Measurements from ENCODE around the gene SCYL2.
"Not testable (repeated sequence)": the region's sequence is repeated elsewhere in the genome, so short reads cannot be mapped to it uniquely, and the experiment has no call there.

The SCYL2 gene, protein sequence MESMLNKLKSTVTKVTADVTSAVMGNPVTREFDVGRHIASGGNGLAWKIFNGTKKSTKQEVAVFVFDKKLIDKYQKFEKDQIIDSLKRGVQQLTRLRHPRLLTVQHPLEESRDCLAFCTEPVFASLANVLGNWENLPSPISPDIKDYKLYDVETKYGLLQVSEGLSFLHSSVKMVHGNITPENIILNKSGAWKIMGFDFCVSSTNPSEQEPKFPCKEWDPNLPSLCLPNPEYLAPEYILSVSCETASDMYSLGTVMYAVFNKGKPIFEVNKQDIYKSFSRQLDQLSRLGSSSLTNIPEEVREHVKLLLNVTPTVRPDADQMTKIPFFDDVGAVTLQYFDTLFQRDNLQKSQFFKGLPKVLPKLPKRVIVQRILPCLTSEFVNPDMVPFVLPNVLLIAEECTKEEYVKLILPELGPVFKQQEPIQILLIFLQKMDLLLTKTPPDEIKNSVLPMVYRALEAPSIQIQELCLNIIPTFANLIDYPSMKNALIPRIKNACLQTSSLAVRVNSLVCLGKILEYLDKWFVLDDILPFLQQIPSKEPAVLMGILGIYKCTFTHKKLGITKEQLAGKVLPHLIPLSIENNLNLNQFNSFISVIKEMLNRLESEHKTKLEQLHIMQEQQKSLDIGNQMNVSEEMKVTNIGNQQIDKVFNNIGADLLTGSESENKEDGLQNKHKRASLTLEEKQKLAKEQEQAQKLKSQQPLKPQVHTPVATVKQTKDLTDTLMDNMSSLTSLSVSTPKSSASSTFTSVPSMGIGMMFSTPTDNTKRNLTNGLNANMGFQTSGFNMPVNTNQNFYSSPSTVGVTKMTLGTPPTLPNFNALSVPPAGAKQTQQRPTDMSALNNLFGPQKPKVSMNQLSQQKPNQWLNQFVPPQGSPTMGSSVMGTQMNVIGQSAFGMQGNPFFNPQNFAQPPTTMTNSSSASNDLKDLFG

DNA sequence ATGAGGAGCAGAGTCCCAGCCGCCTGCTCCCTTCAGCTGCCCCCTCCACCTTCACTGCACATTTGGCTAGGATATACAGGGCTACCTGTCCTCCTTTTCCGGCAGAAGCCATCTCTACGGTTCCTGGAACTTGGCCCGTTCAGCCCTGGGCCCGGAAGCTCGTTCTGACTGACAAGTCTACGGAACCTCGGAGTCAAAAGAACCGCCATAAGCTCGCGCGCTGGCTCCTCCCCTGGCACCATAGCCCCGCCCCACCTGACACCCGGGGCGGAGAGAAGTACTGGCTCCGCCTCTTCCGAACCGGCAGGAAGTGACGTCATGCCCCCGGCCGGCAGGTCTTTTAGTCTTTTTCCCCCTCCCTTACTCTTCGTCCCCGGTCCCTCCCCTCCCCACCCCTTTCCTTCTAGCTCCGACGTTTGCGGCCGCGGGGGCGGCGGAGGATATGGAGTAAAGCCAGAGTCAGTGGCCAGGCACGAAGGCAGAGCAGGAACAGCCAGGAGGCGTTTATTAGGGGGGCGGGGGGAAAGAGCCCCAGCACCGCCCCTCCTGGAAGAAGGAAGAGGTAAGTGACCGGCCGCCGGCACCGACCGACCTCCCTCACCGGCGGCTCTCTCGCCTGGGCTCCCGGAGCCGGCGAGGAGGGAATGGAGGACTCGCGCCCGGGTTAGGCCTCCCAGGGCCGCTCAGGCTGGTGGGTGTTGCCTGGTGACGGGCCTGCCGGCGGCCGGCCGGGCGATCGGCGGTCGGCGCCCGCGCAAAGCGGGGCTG is at the start of gene SCYL2, which contains the start of gene DEPDC4:
SCYL2 (plus strand) TSS at position 343 of the 768 bp plus-strand sequence. CDS start 15,794 bp downstream, outside the sequence.
DEPDC4 (minus strand) TSS at position 245 of the 768 bp plus-strand sequence; CDS start at position 242, 3 bp downstream.
- DNase-seq: peak; percentile 97 to 99
- peak; percentile 79 for TF ChIP-seq POLR2A (IDR thresholded peaks at IDR 0.05; ENCODE audit: low read length)
- no peak for TF ChIP-seq GATA1 (IDR thresholded peaks at IDR 0.05; ENCODE audit: low read depth, low read length)

DNA sequence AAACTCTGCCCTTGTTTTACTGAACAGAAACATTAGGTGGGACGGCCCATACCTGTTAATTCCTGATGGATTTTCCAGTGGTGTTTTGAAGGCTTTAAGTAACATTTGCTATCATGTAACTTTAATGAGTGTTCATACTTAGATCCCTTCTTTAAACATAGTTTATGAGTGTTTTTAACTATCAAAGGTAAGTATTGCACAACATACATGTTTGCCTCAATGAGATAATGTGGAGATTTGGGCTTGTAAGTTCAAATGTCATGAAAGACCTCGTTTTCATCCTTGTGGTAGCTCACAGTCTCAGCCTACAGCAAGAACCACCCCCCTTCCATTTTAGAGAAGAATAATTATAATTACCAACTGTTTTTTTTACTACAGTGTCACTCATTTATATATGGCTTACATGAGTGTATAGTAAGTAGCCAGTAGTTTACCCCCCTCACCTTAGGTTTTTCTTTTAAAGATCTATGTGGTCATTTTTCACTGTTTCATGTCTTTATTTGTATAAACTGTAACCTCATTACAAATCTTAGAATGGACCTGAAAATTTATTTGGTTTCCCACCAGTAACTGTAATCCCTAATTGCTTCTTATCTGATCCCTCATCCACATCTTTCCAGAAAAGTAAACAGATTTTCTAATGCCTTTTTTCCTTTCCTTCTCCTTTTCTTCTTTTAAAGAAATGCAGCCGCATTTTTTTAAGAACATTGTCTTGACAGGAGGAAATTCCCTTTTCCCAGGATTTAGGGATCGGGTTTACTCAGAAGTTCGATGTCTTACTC is 47.5 kb upstream of the SCYL2 start:
- TF ChIP-seq GATA1 (IDR thresholded peaks at IDR 0.05; ENCODE audit: low read depth, low read length) (no peak), POLR2A (IDR thresholded peaks at IDR 0.05; ENCODE audit: low read length) (no peak)
- DNase-seq: no peak

DNA sequence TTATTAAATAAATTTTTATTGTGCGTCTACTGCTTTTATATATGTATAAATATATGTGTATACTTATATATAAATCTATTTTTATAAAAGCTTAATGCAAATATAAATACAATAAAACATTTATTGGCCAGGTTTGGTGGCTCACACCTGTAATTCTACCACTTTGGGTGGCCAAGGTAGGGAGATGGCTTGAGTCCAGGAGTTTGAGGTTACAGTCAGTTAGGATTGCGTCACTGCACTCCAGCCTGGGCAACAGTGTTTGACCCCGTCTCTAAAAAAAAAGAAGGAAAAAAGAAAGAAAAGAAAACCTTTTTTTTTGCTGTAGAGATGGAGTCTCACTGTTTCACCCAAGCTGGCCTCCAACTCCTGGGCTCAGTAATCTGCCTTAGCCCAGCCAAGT is 45.5 kb upstream of the SCYL2 start:
- DNase-seq: no peak
- no peak for TF ChIP-seq POLR2A (IDR thresholded peaks at IDR 0.05; ENCODE audit: low read length)
- no peak for TF ChIP-seq GATA1 (IDR thresholded peaks at IDR 0.05; ENCODE audit: low read depth, low read length)

DNA sequence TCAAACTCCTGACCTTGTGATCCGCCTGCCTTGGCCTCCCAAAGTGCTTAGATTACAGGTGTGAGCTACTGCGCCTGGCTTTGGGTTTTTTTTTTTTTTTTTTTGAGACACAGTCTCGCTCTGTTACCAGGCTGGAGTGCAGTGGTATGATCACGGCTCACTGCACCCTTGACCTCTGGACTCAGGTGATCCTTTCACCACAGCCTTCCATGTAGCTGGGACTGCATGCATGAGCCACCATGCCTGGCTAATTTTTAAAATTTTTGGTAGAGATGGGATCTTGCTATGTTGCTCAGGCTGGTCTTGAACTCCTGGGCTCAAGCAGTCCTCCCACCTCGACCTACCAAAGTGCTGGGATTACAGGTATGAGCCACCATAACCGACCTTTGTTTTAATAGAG is 44.8 kb upstream of the SCYL2 start:
- not testable (repeated sequence) for DNase-seq

DNA sequence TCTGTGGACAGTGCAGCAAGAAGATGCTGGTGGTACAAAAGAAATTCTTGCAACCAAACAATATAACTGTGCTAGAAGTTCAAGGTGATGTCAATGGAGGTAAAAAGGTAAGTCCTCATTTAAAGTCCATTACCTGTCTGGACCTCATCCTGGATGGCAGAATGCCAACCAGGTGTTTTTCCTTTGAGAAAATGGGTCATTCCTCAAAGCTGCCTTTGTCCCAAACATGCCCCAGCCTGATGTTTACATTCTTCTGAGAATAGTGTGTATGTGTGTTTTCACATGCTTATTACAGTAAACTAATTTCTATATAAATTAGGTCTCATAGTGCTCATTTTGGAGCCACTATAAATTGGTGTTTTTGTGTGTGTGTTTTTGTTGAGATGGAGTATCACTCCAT is 41.5 kb upstream of the SCYL2 start:
- TF ChIP-seq GATA1 (IDR thresholded peaks at IDR 0.05; ENCODE audit: low read depth, low read length) (no peak), POLR2A (IDR thresholded peaks at IDR 0.05; ENCODE audit: low read length) (no peak)

DNA sequence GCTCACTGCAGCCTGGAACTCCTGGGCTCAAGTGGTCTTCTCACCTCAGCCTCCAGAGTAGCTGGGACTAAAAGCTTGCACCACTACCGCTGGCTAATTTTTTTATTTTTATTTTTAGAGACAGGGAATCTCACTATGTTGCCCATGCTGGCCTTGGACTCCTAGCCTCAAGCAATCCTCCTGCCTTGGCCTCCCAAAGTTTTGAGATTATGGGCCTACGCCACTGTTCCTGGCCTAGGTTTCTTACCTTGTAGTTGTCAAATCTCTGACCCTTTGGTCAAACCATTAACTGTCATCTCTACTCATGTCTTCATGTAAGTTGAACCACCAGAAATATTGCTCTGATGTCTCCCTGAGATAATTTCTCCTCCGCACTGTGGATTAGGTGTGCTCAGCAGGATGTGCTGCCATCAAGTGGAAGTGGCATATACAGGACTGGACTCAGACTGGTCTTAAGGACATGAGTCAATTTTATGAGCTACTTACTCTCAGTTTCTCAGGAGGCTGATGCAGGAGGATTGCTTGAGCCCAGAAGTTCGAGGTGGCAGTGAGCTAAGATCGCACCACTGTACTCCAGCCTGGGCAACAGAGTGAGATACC is 37.8 kb upstream of the SCYL2 start:
- DNase-seq: peak; percentile 7 to 27
- no peak for TF ChIP-seq GATA1 (IDR thresholded peaks at IDR 0.05; ENCODE audit: low read depth, low read length)
- TF ChIP-seq POLR2A (IDR thresholded peaks at IDR 0.05; ENCODE audit: low read length): no peak

More for the DNA sequence above, 41.5 kb upstream of the SCYL2 start:
- DNase-seq: no peak

DNA sequence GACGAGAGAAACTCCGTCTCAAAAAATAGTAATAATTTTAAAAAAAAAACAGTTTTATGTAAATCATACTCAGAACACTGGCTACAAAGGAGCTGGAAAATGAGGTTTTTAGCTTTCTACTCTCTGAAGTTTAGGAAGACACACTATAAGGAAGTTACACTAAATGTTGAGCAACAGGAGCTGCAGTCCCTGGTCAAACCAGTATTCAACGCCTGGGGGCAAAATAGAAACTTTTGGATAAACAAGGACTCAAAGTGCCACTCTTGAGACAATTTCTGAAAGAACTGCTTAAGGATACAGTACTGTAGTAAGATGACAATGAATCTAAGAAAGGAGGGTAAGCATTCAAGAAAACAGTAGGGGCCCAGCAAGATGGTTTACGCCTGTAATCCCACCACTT is 37.1 kb upstream of the SCYL2 start:
- no peak for DNase-seq
- TF ChIP-seq POLR2A (IDR thresholded peaks at IDR 0.05; ENCODE audit: low read length) (no peak), GATA1 (IDR thresholded peaks at IDR 0.05; ENCODE audit: low read depth, low read length) (no peak)

DNA sequence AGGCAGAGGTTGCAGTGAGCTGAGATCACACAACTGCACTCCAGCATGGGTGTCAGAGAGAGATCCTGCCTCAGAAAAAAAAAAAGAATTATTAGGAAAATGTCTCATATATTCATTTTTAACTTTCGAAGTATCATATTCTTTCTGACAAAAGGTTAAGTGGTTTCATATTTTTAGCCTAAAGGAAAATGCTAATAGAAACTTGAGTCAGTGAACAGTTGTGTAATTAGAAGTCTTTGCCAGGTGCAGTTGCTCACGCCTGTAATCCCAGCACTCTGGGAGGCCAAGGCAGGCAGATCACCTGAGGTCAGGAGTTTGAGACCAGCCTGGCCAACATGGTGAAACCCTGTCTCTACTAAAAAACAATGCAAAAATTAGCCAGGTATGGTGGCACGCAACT is 35.1 kb upstream of the SCYL2 start:
- DNase-seq: not testable (repeated sequence)

DNA sequence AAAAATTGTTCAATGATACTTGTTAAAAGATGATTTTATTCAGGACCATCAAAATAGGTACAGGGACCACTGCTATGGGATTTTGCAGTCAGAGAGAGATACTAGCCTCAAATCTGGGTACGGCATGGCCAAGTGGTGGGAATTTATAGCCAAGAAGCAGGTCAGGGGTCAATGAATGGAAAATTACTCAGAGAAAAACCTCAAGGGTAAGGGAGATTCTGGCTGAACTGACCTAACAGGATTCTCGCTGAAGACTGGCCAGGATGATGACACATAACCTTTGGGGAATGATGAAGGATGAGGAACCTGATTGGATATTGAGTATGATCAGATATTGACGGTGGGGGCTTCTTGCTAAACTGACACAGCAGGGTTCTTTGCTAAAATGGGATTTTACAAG is 32.8 kb upstream of the SCYL2 start:
- no peak for TF ChIP-seq POLR2A (IDR thresholded peaks at IDR 0.05; ENCODE audit: low read length)
- DNase-seq: no peak

DNA sequence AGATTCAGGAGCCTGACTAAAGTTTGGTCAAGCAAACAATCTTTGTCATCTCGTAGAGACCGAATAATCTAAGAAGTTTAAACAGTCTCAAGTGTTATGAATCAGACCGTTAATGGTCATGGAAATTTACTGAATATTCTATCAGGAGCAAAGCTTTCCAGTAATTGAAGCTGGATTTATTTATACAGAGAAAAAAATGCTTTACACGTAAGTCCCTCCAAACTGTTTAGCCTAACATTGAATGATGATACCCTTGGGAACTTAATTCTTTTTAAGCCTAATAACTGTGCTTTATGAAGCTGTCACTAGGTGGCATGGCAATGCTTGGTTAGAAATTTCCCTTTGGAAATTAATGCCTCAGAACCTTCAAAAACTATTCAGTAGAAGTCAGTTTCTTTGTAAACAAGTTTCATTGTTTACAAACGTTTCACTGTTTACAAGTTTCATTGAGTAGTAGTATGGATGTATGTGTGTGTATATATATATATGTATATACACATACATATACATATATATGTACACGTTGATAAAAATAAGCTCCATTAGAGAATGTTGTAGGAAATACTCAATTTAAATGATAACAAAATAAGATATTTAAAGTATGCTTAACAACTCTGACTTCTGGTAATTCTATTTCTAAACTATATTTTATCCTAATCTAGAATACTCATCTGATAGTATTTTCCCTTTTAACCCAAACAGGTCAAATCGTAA is 32.2 kb upstream of the SCYL2 start:
- TF ChIP-seq GATA1 (IDR thresholded peaks at IDR 0.05; ENCODE audit: low read depth, low read length) (no peak), POLR2A (IDR thresholded peaks at IDR 0.05; ENCODE audit: low read length) (no peak)
- DNase-seq: peak; percentile 48 to 67

DNA sequence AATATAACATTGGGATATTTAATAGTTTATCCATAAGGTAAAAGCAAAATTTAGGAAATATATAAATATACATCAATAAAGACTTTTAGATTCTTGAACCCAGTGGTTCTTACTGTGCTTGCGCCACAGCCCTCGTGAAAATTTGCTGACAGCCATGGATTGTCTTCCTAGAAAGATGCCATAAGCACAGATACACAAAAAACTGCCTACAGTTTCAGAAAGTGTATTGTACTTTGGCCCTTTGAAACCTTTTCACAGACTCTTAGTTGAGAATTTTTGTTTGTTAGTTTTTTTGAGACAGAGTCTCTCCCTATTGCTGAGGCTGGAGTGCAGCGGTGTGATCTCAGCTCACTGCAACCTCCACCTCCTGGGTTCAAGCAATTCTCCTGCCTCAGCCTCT is 28.2 kb upstream of the SCYL2 start:
- DNase-seq: no peak
- TF ChIP-seq GATA1 (IDR thresholded peaks at IDR 0.05; ENCODE audit: low read depth, low read length) (no peak), POLR2A (IDR thresholded peaks at IDR 0.05; ENCODE audit: low read length) (no peak)

DNA sequence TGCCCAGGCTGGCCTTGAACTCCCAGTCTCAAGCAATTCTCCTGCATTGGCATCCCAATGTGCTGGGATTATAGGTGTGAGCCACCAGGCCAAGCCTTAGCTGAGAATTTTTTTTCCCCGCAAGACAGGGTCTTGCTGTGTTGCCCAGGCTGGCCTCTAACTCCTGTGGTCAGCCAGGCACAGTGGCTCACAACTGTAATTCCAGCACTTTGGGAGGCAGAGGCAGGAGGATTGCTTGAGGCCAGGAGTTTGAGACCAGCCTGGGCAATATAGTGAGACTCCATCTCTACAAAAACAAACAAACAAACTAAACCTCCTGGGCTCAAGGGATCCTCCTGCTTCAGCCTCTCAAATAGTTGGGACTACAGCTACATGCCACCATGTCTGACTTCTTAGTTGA is 27.4 kb upstream of the SCYL2 start:
- no peak for DNase-seq
- TF ChIP-seq POLR2A (IDR thresholded peaks at IDR 0.05; ENCODE audit: low read length) (no peak), GATA1 (IDR thresholded peaks at IDR 0.05; ENCODE audit: low read depth, low read length) (no peak)
